Thoracic aorta (tissue), 2 donors: ENCODE results near the gene CHN2. TPM values are rescaled to one million over a fixed set of nuclear protein-coding genes. Genes with fewer than 3 reads are reported as not detected.

ENCODE experiments used
- ATAC-seq: fragments of 150-250 bp; one replicate; pipeline ENCODE4 v1.8.0; 2017; ENCODE audit warnings: low read depth; ENCODE audit not compliant: insufficient number of reproducible peaks, low FRiP score
- DNase-seq: peaks from one replicate; pipeline ENCODE4 v3.0.0-alpha.2; 2020; ENCODE audit warnings: low spot score
- H3K27ac ChIP-seq, 2 donors: fragments of 200-600 bp; sonication (generic); 1 replicate in 1 of 2; 2 replicates in 1 of 2; pipeline ENCODE4 v1.5.1; 2016; ENCODE audit warnings: mild to moderate bottlenecking in 2 of 2, moderate library complexity in 2 of 2
- H3K27me3 ChIP-seq: fragments of 200-600 bp; sonication (generic); replicated peaks from 2 replicates; pipeline ENCODE4 v1.6.0; 2016; ENCODE audit warnings: mild to moderate bottlenecking; ENCODE audit not compliant: insufficient read depth
- H3K36me3 ChIP-seq: fragments of 200-600 bp; sonication (generic); one replicate; pipeline ENCODE4 v1.5.1; 2016
- H3K4me1 ChIP-seq, 2 donors: fragments of 200-600 bp; sonication (generic); 1 replicate in 1 of 2; 2 replicates in 1 of 2; pipeline versions ENCODE4 v1.5.1 to v1.6.0; 2016; ENCODE audit warnings: low read depth in 2 of 2, mild to moderate bottlenecking in 1 of 2; ENCODE audit not compliant: control insufficient read depth in 1 of 2
- H3K4me3 ChIP-seq: fragments of 200-600 bp; sonication (generic); 2 replicates; pipeline ENCODE4 v1.5.1; 2016; ENCODE audit warnings: mild to moderate bottlenecking
- H3K9me3 ChIP-seq: fragments of 200-600 bp; sonication (generic); 2 replicates; pipeline ENCODE4 v1.5.1; 2016
- CTCF ChIP-seq: fragments of 200-600 bp; sonication (generic); IDR thresholded peaks from one replicate; pipeline ENCODE4 v1.5.1; 2019; ENCODE audit warnings: antibody characterized with exemption
- total RNA-seq, 2 donors: library from RNA; depleted of rRNA; stranded (reverse); fragments of >200 nt; gene quantifications; one replicate each; pipeline versions ENCODE4 v1.1.0 to v1.2.3, GENCODE V29; 2016

CHN2 gene
- total RNA-seq, 2 donors from 2014 or later, result 22.6 to 44.7 TPM

DNA sequence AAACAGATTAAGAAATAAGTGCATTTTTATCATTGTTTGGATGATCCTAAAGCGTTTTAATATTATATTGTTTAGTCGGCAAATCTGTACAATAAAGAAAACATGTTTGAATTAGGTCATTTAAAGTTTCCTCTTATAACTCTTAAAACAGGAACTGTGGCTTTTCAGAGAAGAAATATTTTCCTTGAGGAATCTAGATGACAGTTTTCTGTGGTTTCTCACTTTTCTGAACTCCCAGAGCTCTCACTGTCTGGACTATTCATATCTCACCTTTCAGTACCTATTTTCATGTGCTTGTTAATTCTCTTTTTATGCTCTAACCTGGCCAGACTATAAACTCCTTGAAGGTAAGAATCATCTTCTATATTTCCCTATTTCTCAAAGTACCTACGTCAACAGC, 135.1 kb downstream of the CHN2 start:
- Histone ChIP-seq H3K9me3 (no peaks in the 10 kb centered on the region), H3K4me1 (peaks cover 12 to 14% of the 10 kb centered on the region in 2 donors), H3K27ac (no peak overlapping the region), H3K27me3 (no peaks in the 10 kb centered on the region), H3K4me3 (no peak overlapping the region), H3K36me3 (no peaks in the 10 kb centered on the region)
- ATAC-seq, result no peak
- DNase-seq, result no peak
- TF ChIP-seq CTCF, result no peak

DNA sequence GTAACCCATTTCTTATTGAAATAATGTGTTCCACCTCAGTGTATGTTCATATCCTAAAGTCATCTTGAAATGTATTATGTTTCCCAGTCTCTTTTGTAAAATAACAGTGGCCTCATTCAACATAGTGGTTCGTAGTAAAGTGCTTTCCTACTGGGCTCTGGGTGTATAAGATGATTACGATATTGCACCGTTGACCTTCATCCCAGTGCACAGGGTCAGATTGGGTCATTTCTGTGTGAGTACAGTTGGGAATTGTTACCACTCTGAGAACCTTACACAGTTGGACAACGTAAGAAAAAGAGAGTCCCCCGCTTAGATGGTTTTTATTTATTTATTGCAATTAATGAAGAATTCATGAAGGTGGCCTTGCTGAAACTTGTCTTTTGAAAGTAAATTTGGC, 135.6 kb downstream of the CHN2 start:
- DNase-seq, result no peak
- H3K27ac ChIP-seq, result no peak overlapping the region
- no peaks in the 10 kb centered on the region for H3K9me3 ChIP-seq
- no peaks in the 10 kb centered on the region for H3K36me3 ChIP-seq
- TF ChIP-seq CTCF, result no peak
- no peaks in the 10 kb centered on the region for H3K27me3 ChIP-seq
- ATAC-seq, result no peak
- H3K4me1 ChIP-seq, result peaks cover 12 to 14% of the 10 kb centered on the region in 2 donors
- no peak overlapping the region for H3K4me3 ChIP-seq

- no peak for ATAC-seq
Observed at GRCh38 chr7:29331163-29331562, 136.6 kb downstream of the CHN2 start.

GRCh38 chr7:29332042-29332811, 137.7 kb downstream of the CHN2 start:
- Histone ChIP-seq H3K9me3 (no peaks in the 10 kb centered on the region), H3K36me3 (no peaks in the 10 kb centered on the region), H3K4me3 (no peak overlapping the region), H3K27me3 (no peaks in the 10 kb centered on the region), H3K4me1 (peaks cover 12 to 14% of the 10 kb centered on the region in 2 donors), H3K27ac (no peak overlapping the region)
- no peak for TF ChIP-seq CTCF
- no peak for DNase-seq
- no peak for ATAC-seq

More at GRCh38 chr7:29331163-29331562, 136.6 kb downstream of the CHN2 start:
- no peak overlapping the region for H3K27ac ChIP-seq
- H3K36me3 ChIP-seq, result no peaks in the 10 kb centered on the region
- no peaks in the 10 kb centered on the region for H3K9me3 ChIP-seq
- no peak for DNase-seq
- H3K27me3 ChIP-seq, result no peaks in the 10 kb centered on the region
- H3K4me3 ChIP-seq, result no peak overlapping the region
- H3K4me1 ChIP-seq, result peaks cover 12 to 14% of the 10 kb centered on the region in 2 donors
- no peak for TF ChIP-seq CTCF

DNA sequence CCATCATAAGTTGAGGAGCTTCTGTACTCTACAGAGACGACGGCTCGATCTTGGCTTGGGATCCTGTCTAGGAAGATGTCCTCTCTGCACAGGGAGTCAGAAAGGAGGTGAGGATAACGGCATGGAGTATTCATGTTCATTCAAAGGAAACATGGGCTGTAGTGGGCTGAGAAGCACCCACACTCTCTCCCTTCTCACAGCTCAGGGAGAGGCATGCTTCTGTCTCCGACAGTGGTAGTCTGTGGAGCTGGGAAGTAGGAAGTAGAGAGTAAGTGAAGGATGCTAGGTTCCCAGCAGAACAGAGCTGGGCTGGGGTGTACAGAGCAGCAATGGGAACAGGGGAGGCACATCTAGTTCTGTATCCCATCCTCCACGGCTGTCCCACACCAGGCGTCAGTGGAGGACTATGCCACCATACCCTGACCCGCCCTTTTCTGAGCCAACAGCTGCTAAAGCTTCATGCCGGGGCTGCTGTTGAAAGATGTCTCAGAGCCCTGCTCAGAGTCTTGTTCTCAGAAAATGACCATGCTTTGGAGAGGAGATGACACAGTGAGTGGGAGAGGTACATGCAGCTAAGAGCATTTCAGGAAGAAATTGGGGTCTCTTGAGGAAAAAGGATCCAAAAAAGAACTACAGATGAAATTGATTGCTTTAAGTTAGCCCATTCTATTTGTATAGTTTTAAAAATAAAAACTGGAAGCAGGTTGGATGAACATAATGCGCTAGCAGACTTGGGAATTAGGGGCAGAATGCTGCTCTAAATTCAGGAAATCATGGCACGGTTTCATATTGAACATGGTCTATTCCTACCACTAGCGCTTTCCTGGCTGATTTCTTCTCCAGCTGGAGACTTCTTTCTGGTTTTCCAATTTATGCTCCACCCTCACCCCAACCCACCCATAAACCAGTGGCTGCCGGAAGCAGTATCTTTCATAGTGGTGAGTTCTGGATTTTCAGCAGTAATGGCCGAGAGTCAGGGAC, 138.6 kb downstream of the CHN2 start:
- ATAC-seq, result no peak
- Histone ChIP-seq H3K9me3 (no peaks in the 10 kb centered on the region), H3K4me3 (no peak overlapping the region), H3K27ac (no peak overlapping the region), H3K4me1 (peaks cover 12 to 23% of the 10 kb centered on the region in 2 donors), H3K27me3 (no peaks in the 10 kb centered on the region), H3K36me3 (no peaks in the 10 kb centered on the region)
- no peak for DNase-seq
- no peak for TF ChIP-seq CTCF
